Kidney epithelial cell (primary cell): ENCODE results near the gene DPF3. TPM values are rescaled to one million over a fixed set of nuclear protein-coding genes. Genes with fewer than 3 reads are reported as not detected.

Experiments
- DNase-seq: peaks from one replicate; pipeline ENCODE4 v3.0.0-alpha.2; 2010; ENCODE audit warnings: low read depth
- H3K27me3 ChIP-seq: 2 replicates; pipeline ENCODE4 v1.6.0; 2011; ENCODE audit warnings: low read length; ENCODE audit not compliant: control insufficient read depth, insufficient read depth
- H3K36me3 ChIP-seq: 2 replicates; pipeline ENCODE4 v1.5.1; 2011; ENCODE audit warnings: low read length; ENCODE audit not compliant: control insufficient read depth, insufficient read depth
- H3K4me3 ChIP-seq: 2 replicates; pipeline ENCODE4 v1.5.1; 2011; ENCODE audit warnings: low read depth, mild to moderate bottlenecking, control low read depth, low read length
- CTCF ChIP-seq: IDR thresholded peaks from 2 replicates; pipeline ENCODE4 v1.5.1; 2011; ENCODE audit warnings: mild to moderate bottlenecking, moderate library complexity, low read length, control low read depth, inconsistent platforms; ENCODE audit not compliant: insufficient read depth, poor library complexity, severe bottlenecking
- total RNA-seq: library from RNA; depleted of rRNA; stranded (reverse); fragments of >200 nt; gene quantifications from 2 replicates; pipeline ENCODE4 v1.2.3, GENCODE V29; 2015

DPF3 gene
- total RNA-seq, 1 donor from 2014 or later: 0.79 TPM

DNA sequence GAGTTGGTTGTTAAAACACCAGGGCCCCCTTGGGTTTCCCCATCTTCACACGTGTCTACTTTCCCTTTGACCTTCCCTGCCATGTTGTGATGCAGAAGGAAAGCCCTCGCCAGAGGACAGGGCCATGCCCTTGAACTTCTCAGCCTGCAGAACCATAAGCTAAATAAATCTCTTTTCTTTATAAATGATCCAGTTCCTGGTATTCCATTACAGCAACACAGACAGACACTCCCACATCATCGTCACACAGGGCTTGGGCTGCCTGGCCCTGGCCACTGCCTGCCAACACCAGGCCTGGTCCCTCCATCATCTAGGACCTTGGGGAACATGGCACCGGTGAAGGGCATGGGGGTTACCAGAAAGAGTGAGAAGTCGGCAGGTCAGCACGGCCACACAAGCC lies 84.8 kb downstream of the DPF3 start:
- no peaks in the 10 kb centered on the region for H3K36me3 ChIP-seq

DNA sequence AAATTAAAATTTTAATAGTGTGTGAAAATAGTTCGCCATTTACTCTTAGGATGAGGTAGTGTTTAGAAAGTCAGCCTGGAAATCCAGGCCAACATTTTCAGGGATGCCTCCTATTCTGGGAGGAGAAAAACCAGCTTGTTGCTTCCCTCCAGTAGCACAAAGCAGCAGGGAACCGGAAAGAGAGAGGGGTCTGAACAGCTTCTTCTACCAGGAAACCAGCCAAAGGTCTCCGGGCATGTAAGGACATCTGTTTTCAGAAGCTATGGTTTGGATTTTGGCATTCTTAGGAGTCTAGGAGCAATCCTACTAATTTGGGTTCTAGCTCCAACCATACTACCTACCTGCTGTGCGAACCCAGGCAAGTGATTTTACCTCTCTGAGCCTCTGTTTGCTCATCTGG lies 85.3 kb downstream of the DPF3 start:
- Histone ChIP-seq H3K36me3 (no peaks in the 10 kb centered on the region), H3K4me3 (no peak overlapping the region), H3K27me3 (no peaks in the 10 kb centered on the region)
- no peak for TF ChIP-seq CTCF
- DNase-seq: no peak

More for the DNA sequence above, 84.8 kb downstream of the DPF3 start:
- H3K27me3 ChIP-seq: no peaks in the 10 kb centered on the region
- no peak for TF ChIP-seq CTCF
- no peak overlapping the region for H3K4me3 ChIP-seq
- no peak for DNase-seq

- Histone ChIP-seq H3K4me3 (no peak overlapping the region), H3K27me3 (no peaks in the 10 kb centered on the region), H3K36me3 (no peaks in the 10 kb centered on the region)
- TF ChIP-seq CTCF: no peak
- DNase-seq: no peak
Measured at GRCh38 chr14:72802588-72802946, 91.3 kb downstream of the DPF3 start.

DNA sequence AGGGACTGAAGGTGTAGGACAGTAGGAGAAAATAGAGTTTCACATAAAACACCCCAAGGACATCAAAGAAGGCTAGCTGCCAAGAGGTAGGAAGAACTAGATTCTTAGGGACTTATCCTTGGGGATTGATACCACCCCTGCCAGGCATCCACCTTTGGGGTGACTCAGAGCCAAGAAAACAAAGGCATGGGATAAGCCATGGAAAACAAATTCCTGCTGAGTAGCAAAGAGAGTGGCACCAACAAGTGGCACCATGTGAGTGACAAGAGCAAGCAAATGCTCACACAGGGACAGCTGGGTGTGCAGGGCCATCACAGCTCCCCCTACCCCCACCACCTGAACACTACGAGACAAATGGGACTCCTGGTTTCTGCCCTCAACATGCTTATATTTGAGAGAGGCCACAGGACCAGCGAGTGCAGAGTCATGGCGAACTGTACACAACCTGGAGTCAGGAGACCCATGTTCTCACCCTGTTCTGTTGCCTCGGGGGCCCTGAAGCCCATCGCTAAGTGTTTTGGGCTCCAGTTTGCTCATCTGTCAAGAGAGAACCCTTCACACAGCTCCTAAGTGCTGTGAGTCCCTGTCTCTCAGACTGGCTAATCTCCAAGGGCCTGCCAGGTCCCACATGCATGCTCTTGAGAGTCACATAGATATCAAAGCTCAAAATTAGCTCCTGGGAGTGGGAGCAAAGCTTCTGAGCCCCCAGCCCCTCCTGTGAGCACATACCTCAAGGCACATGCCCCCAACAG lies 91.9 kb downstream of the DPF3 start:
- no peak for DNase-seq
- no peak for TF ChIP-seq CTCF
- no peaks in the 10 kb centered on the region for H3K36me3 ChIP-seq
- no peaks in the 10 kb centered on the region for H3K27me3 ChIP-seq
- no peak overlapping the region for H3K4me3 ChIP-seq

DNA sequence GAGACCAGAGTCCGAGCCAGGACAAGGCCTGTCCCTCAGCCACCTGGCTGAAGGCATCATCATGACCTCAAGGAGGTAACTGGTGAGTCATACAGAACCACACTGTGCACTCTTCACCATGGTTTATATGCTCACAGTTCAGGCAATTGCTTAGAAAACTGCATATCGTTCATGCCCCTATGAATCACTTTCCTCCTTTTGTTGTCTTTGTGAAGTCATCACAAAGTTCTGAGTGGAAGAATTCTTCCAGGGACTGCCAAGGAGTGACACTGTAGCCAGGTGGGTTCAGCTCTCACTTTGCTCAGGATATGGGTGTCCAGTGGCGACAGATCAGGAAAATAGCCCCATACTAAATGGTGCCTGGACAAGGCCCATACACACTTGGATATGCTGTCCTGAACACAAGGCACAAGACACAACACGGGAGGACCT lies 92.5 kb downstream of the DPF3 start:
- no peaks in the 10 kb centered on the region for H3K27me3 ChIP-seq
- TF ChIP-seq CTCF: no peak
- peak; percentile 98 for DNase-seq
- no peak overlapping the region for H3K4me3 ChIP-seq
- H3K36me3 ChIP-seq: no peaks in the 10 kb centered on the region

DNA sequence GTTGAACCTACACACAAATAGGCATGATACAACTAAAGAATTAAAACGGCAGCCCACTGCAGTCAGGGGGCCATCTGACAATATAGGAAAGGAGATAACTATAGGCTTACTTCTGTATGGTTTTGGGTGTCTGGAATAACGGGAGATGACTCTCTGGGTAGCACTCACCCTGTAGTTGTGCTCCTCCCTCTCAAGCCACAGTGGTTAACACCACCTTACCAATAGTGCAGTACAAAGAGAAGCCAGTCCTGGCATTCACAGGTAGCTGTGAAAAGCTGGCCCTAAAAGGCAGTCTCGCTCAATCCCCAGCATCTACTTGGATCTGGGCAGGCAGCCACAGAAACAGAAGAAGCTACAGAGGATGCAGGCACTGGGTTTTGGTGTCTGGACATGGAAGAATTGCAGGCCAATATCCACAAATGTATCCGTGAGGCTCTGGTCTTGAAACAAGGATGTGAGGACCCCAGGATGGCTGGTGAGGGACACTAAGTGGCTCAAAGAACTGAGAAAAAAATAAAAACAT lies 93.0 kb downstream of the DPF3 start:
- H3K4me3 ChIP-seq: no peak overlapping the region

More for the DNA sequence above, 93.0 kb downstream of the DPF3 start:
- no peak for DNase-seq
- no peaks in the 10 kb centered on the region for H3K27me3 ChIP-seq
- TF ChIP-seq CTCF: no peak
- H3K36me3 ChIP-seq: no peaks in the 10 kb centered on the region
